Measurements from ENCODE around the gene PTPRN2. TPM values are rescaled to one million over a fixed set of nuclear protein-coding genes. Genes with fewer than 3 reads are reported as not detected.

The PTPRN2 gene
- total RNA-seq, 2 experiments from 2014 or later = 0.70 TPM; not detected in 1

- TF ChIP-seq, protein P1, sequence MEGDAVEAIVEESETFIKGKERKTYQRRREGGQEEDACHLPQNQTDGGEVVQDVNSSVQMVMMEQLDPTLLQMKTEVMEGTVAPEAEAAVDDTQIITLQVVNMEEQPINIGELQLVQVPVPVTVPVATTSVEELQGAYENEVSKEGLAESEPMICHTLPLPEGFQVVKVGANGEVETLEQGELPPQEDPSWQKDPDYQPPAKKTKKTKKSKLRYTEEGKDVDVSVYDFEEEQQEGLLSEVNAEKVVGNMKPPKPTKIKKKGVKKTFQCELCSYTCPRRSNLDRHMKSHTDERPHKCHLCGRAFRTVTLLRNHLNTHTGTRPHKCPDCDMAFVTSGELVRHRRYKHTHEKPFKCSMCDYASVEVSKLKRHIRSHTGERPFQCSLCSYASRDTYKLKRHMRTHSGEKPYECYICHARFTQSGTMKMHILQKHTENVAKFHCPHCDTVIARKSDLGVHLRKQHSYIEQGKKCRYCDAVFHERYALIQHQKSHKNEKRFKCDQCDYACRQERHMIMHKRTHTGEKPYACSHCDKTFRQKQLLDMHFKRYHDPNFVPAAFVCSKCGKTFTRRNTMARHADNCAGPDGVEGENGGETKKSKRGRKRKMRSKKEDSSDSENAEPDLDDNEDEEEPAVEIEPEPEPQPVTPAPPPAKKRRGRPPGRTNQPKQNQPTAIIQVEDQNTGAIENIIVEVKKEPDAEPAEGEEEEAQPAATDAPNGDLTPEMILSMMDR (conservative IDR thresholded peaks at IDR 0.05; ENCODE audit: low read length) = no peak
- TF ChIP-seq EZH2phosphoT487 (IDR thresholded peaks at IDR 0.05; ENCODE audit: borderline replicate concordance, low read depth, low read length) = no peak
- Histone ChIP-seq H3K4me1 (ENCODE audit: insufficient read depth, low read length, poor library complexity, severe bottlenecking) (no peaks in the 10 kb centered on the region), H3K79me2 (ENCODE audit: insufficient read depth, low read depth, low read length) (no peaks in the 10 kb centered on the region), H3K27ac (ENCODE audit: low read depth, low read length, poor library complexity, severe bottlenecking) (no peak overlapping the region), H2AFZ (ENCODE audit: low read length) (no peak overlapping the region), H3K36me3 (ENCODE audit: insufficient read depth, low read length) (no peaks in the 10 kb centered on the region), H3K9me3 (ENCODE audit: low read length) (no peaks in the 10 kb centered on the region), H4K20me1 (ENCODE audit: insufficient read depth, low read length) (no peaks in the 10 kb centered on the region), H3K9me2 (ENCODE audit: insufficient read depth, low read length) (no peaks in the 10 kb centered on the region), H3K4me3 (ENCODE audit: low read depth, low read length, poor library complexity, severe bottlenecking) (no peak overlapping the region), H3K4me2 (ENCODE audit: low read length) (no peak overlapping the region)
- intact Hi-C loops (cut with micrococcal nuclease; ENCODE audit: unreplicated experiment) = no loop called here
- no peak for DNase-seq (ENCODE audit: low spot score)
- ChIA-PET POLR2A (interaction anchor here (0.7 kb wide), 1 partner anchor 1476 kb away, joined by 3 read pairs; no protein-coding TSS in a partner anchor), CTCF (ENCODE audit: unreplicated experiment) (interaction anchor here (0.6 kb wide), 1 partner anchor 80 kb away, joined by 3 read pairs; no protein-coding TSS in a partner anchor)
- BruUV-seq (replicated peaks) = no TSS peak
Observed at GRCh38 chr7:157750291-157750690, 837.3 kb downstream of the PTPRN2 start.

DNA sequence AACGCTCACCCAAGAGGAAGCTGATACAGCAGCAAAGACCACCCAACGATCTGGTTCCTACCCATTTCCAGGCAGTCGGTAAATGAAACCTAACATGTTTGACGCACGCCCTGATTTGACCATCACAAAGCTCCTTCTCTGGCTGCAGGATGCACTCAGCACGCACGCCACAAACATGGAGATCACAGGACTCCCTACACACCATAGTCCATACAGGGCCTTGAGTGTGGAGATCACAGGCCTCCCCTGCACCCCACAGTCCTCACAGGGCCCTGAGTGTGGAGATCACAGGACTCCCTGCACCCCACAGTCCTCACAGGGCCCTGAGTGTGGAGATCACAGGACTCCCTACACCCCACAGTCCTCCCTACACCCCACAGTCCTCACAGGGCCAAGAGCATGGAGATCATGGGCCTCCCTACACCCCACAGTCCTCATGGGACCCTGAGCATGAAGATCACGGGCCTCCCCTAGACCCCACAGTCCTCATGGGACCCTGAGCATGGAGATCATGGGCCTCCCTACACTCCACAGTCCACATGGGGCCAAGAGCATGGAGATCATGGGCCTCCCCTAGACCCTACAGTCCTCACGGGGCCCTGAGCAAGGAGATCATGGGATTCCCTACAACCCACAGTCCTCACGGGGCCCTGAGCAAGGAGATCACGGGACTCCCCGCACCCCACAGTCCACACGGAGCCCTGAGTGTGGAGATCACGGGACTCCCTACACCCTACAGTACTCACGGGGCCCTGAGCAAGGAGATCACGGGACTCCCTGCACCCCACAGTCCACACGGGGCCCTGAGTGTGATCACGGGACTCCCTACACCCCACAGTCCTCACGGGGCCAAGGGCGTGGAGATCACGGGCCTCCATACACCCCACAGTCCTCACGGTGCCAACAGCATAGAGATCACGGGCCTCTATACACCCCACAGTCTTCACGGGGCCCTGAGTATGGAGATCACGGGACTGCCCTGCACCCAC is 841.6 kb downstream of the PTPRN2 start:
- H3K9me3 ChIP-seq (ENCODE audit: low read length) = no peaks in the 10 kb centered on the region
- ChIA-PET POLR2A (no interaction called here), CTCF (ENCODE audit: unreplicated experiment) (no interaction called here)
- no peak overlapping the region for H3K4me2 ChIP-seq (ENCODE audit: low read length)
- no peaks in the 10 kb centered on the region for H4K20me1 ChIP-seq (ENCODE audit: insufficient read depth, low read length)
- H3K9me2 ChIP-seq (ENCODE audit: insufficient read depth, low read length) = no peaks in the 10 kb centered on the region
- H2AFZ ChIP-seq (ENCODE audit: low read length) = no peak overlapping the region
- no peak for DNase-seq (ENCODE audit: low spot score)
- no TSS peak for BruUV-seq (replicated peaks)
- no peaks in the 10 kb centered on the region for H3K36me3 ChIP-seq (ENCODE audit: insufficient read depth, low read length)
- no peaks in the 10 kb centered on the region for H3K4me1 ChIP-seq (ENCODE audit: insufficient read depth, low read length, poor library complexity, severe bottlenecking)
- intact Hi-C loops (cut with micrococcal nuclease; ENCODE audit: unreplicated experiment) = no loop called here
- no peak for TF ChIP-seq EZH2phosphoT487 (IDR thresholded peaks at IDR 0.05; ENCODE audit: borderline replicate concordance, low read depth, low read length)
- TF ChIP-seq, protein P1 (conservative IDR thresholded peaks at IDR 0.05; ENCODE audit: low read length) = no peak
- H3K4me3 ChIP-seq (ENCODE audit: low read depth, low read length, poor library complexity, severe bottlenecking) = no peak overlapping the region
- H3K27ac ChIP-seq (ENCODE audit: low read depth, low read length, poor library complexity, severe bottlenecking) = no peak overlapping the region
- no peaks in the 10 kb centered on the region for H3K79me2 ChIP-seq (ENCODE audit: insufficient read depth, low read depth, low read length)

Measured in OCI-LY7 (cell line).